Tibial artery (tissue), 4 donors: ENCODE data around the gene PTPRN2.

Experiments
- DNase-seq, 2 donors: peaks; one replicate each; pipeline ENCODE4 v3.0.0-alpha.2; 2019
- H3K27ac ChIP-seq, 2 donors: fragments of 200-600 bp; sonication (generic) in 1 of 2; 1 replicate in 1 of 2; 2 replicates in 1 of 2; pipeline ENCODE4 v1.5.1; 2018 to 2019; ENCODE audit warnings: mild to moderate bottlenecking in 1 of 2
- H3K27me3 ChIP-seq, 2 donors: fragments of 200-600 bp; sonication (generic) in 1 of 2; one replicate each; pipeline versions ENCODE4 v1.5.1 to v1.6.0; 2016 to 2019
- H3K36me3 ChIP-seq, 3 donors: fragments of 200-600 bp; sonication (generic) in 2 of 3; one replicate each; pipeline ENCODE4 v1.5.1; 2016 to 2019; ENCODE audit warnings: mild to moderate bottlenecking in 2 of 3
- H3K4me1 ChIP-seq, 4 donors: fragments of 200-600 bp; sonication (generic) in 2 of 4; 1 replicate in 3 of 4; 2 replicates in 1 of 4; pipeline ENCODE4 v1.5.1; 2016 to 2019
- H3K4me3 ChIP-seq, 2 donors: fragments of 200-600 bp; sonication (generic) in 1 of 2; 1 replicate in 1 of 2; 2 replicates in 1 of 2; pipeline ENCODE4 v1.5.1; 2018 to 2019; ENCODE audit warnings: mild to moderate bottlenecking in 2 of 2
- H3K9me3 ChIP-seq, 3 donors: fragments of 200-600 bp; sonication (generic) in 1 of 3; one replicate each; pipeline ENCODE4 v1.5.1; 2016 to 2019
- CTCF ChIP-seq, 2 experiments: fragments of 200-600 bp in 1 of 2; fragments of 450-650 bp in 1 of 2; IDR thresholded peaks; one replicate each; pipeline ENCODE4 v1.5.1; 2017 to 2019; ENCODE audit warnings: antibody characterized with exemption in 2 of 2, mild to moderate bottlenecking in 1 of 2, moderate library complexity in 1 of 2
- intact Hi-C: fragments of 100-400 bp; cut with DNase I; formaldehyde crosslinking; loops from one replicate; pipeline ENCODE4 v1.15.0; 2023; ENCODE audit warnings: low total_unique reads

The PTPRN2 gene

GRCh38 chr7:158590181-158590530, 2.5 kb upstream of the PTPRN2 start:
- no peak for TF ChIP-seq CTCF (IDR thresholded peaks at IDR 0.05)
- no peak for DNase-seq
- peaks cover 0 to 8% (median 0%) of the 10 kb centered on the region in 3 donors for H3K9me3 ChIP-seq
- H3K27me3 ChIP-seq, result peaks cover 0 to 18% of the 10 kb centered on the region in 2 donors
- peaks cover 7 to 32% (median 26%) of the 10 kb centered on the region in 4 donors for H3K4me1 ChIP-seq
- no peak overlapping the region for H3K4me3 ChIP-seq
- intact Hi-C loops, result no loop called here
- H3K27ac ChIP-seq, result no peak overlapping the region
- H3K36me3 ChIP-seq, result no peaks in the 10 kb centered on the region

GRCh38 chr7:158589653-158590052, 2.0 kb upstream of the PTPRN2 start:
- DNase-seq, result no peak
- Histone ChIP-seq H3K27ac (no peak overlapping the region), H3K4me1 (peaks cover 7 to 32% (median 26%) of the 10 kb centered on the region in 4 donors), H3K27me3 (peaks cover 0 to 23% of the 10 kb centered on the region in 2 donors), H3K36me3 (no peaks in the 10 kb centered on the region), H3K4me3 (no peak overlapping the region), H3K9me3 (peaks cover 0 to 8% (median 0%) of the 10 kb centered on the region in 3 donors)
- TF ChIP-seq CTCF (IDR thresholded peaks at IDR 0.05), result no peak
- intact Hi-C loops, result no loop called here

GRCh38 chr7:158588878-158589442, 1.3 kb upstream of the PTPRN2 start:
- H3K27ac ChIP-seq, result no peak overlapping the region
- H3K36me3 ChIP-seq, result no peaks in the 10 kb centered on the region
- intact Hi-C loops, result no loop called here
- no peak overlapping the region for H3K4me3 ChIP-seq
- DNase-seq, result no peak
- H3K9me3 ChIP-seq, result peaks cover 0 to 8% (median 0%) of the 10 kb centered on the region in 3 donors
- peaks cover 0 to 28% of the 10 kb centered on the region in 2 donors for H3K27me3 ChIP-seq
- peaks cover 7 to 32% (median 26%) of the 10 kb centered on the region in 4 donors for H3K4me1 ChIP-seq
- TF ChIP-seq CTCF (IDR thresholded peaks at IDR 0.05), result no peak

GRCh38 chr7:158588085-158588877, 658 bp upstream of the PTPRN2 start:
- Histone ChIP-seq H3K27me3 (peaks cover 0 to 35% of the 10 kb centered on the region in 2 donors), H3K36me3 (no peaks in the 10 kb centered on the region), H3K9me3 (peaks cover 0 to 8% (median 0%) of the 10 kb centered on the region in 3 donors), H3K27ac (no peak overlapping the region), H3K4me3 (peak overlapping the region; percentile 44 to 55), H3K4me1 (peaks cover 7 to 32% (median 26%) of the 10 kb centered on the region in 4 donors)
- no peak for DNase-seq
- intact Hi-C loops, result no loop called here
- TF ChIP-seq CTCF (IDR thresholded peaks at IDR 0.05), result no peak

GRCh38 chr7:158586499-158587161, 993 bp downstream of the PTPRN2 start:
- H3K27me3 ChIP-seq, result peaks cover 0 to 38% of the 10 kb centered on the region in 2 donors
- no peak for DNase-seq

More at GRCh38 chr7:158586499-158587161, 993 bp downstream of the PTPRN2 start:
- Histone ChIP-seq H3K9me3 (no peaks in the 10 kb centered on the region), H3K36me3 (no peaks in the 10 kb centered on the region), H3K4me3 (peak overlapping the region in 1 of 2 donors; percentile 52), H3K27ac (no peak overlapping the region), H3K4me1 (peaks cover 7 to 32% (median 26%) of the 10 kb centered on the region in 4 donors)
- intact Hi-C loops, result no loop called here
- no peak for TF ChIP-seq CTCF (IDR thresholded peaks at IDR 0.05)
